Activated naive CD8-positive, alpha-beta T cell treated with anti-CD3 and anti-CD28 coated beads, Interleukin-2, amount 50 U/mL, for 24 hours (primary cell): ENCODE data around the gene DEK.
"Not testable (repeated sequence)": the region's sequence is repeated elsewhere in the genome, so short reads cannot be mapped to it uniquely, and the experiment has no call there.

Experiments used
- ATAC-seq: fragments of 150-1000 bp; cut with Tn5 transposase; one replicate; pipeline ENCODE4 v1.10.0; 2021
- DNase-seq: peaks from one replicate; pipeline ENCODE4 v3.0.0; 2021
- H3K27ac Mint-ChIP-seq: one replicate; pipeline ENCODE4 v1.8.0; 2021; ENCODE audit warnings: mild to moderate bottlenecking, mixed read lengths
- H3K27me3 Mint-ChIP-seq: one replicate; pipeline ENCODE4 v1.8.0; 2021; ENCODE audit warnings: mixed read lengths
- H3K36me3 Mint-ChIP-seq: one replicate; pipeline ENCODE4 v1.8.0; 2021; ENCODE audit warnings: low read depth, mixed read lengths
- H3K4me1 Mint-ChIP-seq: one replicate; pipeline ENCODE4 v1.8.0; 2021; ENCODE audit warnings: mixed read lengths
- H3K4me3 Mint-ChIP-seq: one replicate; pipeline ENCODE4 v1.8.0; 2021; ENCODE audit warnings: mild to moderate bottlenecking, moderate library complexity, mixed read lengths
- H3K9me3 Mint-ChIP-seq: one replicate; pipeline ENCODE4 v1.8.0; 2021; ENCODE audit warnings: mixed read lengths

Gene DEK

GRCh38 chr6:18264219-18264922, at the start of gene DEK:
DEK (minus strand) TSS chr6:18264530; CDS start chr6:18263987, 543 bp downstream.
- DNase-seq: peak; percentile 86
- Mint-ChIP-seq H3K9me3 (no peaks in the 10 kb centered on the region), H3K4me3 (peak within 1 kb of the TSS; percentile 97), H3K27ac (peak within 1 kb of the TSS; percentile 98), H3K27me3 (no peaks in the 10 kb centered on the region), H3K4me1 (peaks cover 46% of the 10 kb centered on the region), H3K36me3 (peaks cover 51% of the 10 kb centered on the region)
- ATAC-seq: peak; percentile 66

- H3K27ac Mint-ChIP-seq: no peak overlapping the region
These were observed 48.0 kb upstream of the DEK start for GRCh38 chr6:18312368-18312767.

GRCh38 chr6:18310010-18310409, 45.7 kb upstream of the DEK start:
- ATAC-seq, H3K4me3 Mint-ChIP-seq, H3K4me1 Mint-ChIP-seq, DNase-seq, H3K27ac Mint-ChIP-seq, H3K36me3 Mint-ChIP-seq, H3K9me3 Mint-ChIP-seq: not testable (repeated sequence)
- H3K27me3 Mint-ChIP-seq: peaks cover 16% of the 10 kb centered on the region

More at GRCh38 chr6:18312368-18312767, 48.0 kb upstream of the DEK start:
- H3K9me3 Mint-ChIP-seq: no peaks in the 10 kb centered on the region
- DNase-seq (no peak), ATAC-seq (no peak)
- H3K27me3 Mint-ChIP-seq: peaks cover 16% of the 10 kb centered on the region
- H3K36me3 Mint-ChIP-seq: no peaks in the 10 kb centered on the region
- H3K4me1 Mint-ChIP-seq: no peaks in the 10 kb centered on the region
- H3K4me3 Mint-ChIP-seq: no peak overlapping the region

GRCh38 chr6:18309046-18309445, 44.7 kb upstream of the DEK start:
- Mint-ChIP-seq H3K4me1 (no peaks in the 10 kb centered on the region), H3K27me3 (peaks cover 15% of the 10 kb centered on the region), H3K4me3 (no peak overlapping the region), H3K27ac (no peak overlapping the region), H3K9me3 (no peaks in the 10 kb centered on the region), H3K36me3 (no peaks in the 10 kb centered on the region)
- no peak for DNase-seq
- no peak for ATAC-seq

GRCh38 chr6:18308070-18308735, 43.9 kb upstream of the DEK start:
- no peak overlapping the region for H3K4me3 Mint-ChIP-seq
- ATAC-seq (no peak), DNase-seq (no peak)
- no peaks in the 10 kb centered on the region for H3K9me3 Mint-ChIP-seq
- H3K4me1 Mint-ChIP-seq: no peaks in the 10 kb centered on the region
- H3K27me3 Mint-ChIP-seq: peaks cover 10% of the 10 kb centered on the region
- no peaks in the 10 kb centered on the region for H3K36me3 Mint-ChIP-seq
- H3K27ac Mint-ChIP-seq: no peak overlapping the region

- Mint-ChIP-seq H3K27me3 (peaks cover 8% of the 10 kb centered on the region), H3K36me3 (no peaks in the 10 kb centered on the region), H3K4me1 (no peaks in the 10 kb centered on the region), H3K9me3 (no peaks in the 10 kb centered on the region), H3K27ac (no peak overlapping the region), H3K4me3 (no peak overlapping the region)
- ATAC-seq (peak; percentile 61), DNase-seq (no peak)
These were observed 42.6 kb upstream of the DEK start for GRCh38 chr6:18306977-18307376.

- ATAC-seq (no peak), DNase-seq (no peak)
- Mint-ChIP-seq H3K4me3 (no peak overlapping the region), H3K4me1 (no peaks in the 10 kb centered on the region), H3K9me3 (no peaks in the 10 kb centered on the region), H3K27me3 (no peaks in the 10 kb centered on the region), H3K27ac (no peak overlapping the region), H3K36me3 (no peaks in the 10 kb centered on the region)
These were observed 38.5 kb upstream of the DEK start for GRCh38 chr6:18302561-18303439.

GRCh38 chr6:18293076-18293904, 29.0 kb upstream of the DEK start:
- Mint-ChIP-seq H3K4me3 (no peak overlapping the region), H3K27ac (no peak overlapping the region), H3K36me3 (no peaks in the 10 kb centered on the region), H3K27me3 (peaks cover 3% of the 10 kb centered on the region), H3K9me3 (no peaks in the 10 kb centered on the region), H3K4me1 (no peaks in the 10 kb centered on the region)
- no peak for DNase-seq
- ATAC-seq: no peak

- Mint-ChIP-seq H3K4me3 (no peak overlapping the region), H3K4me1 (no peaks in the 10 kb centered on the region), H3K27ac (no peak overlapping the region), H3K36me3 (no peaks in the 10 kb centered on the region), H3K9me3 (no peaks in the 10 kb centered on the region), H3K27me3 (peaks cover 4% of the 10 kb centered on the region)
- DNase-seq (no peak), ATAC-seq (no peak)
These were observed 25.0 kb upstream of the DEK start for GRCh38 chr6:18289283-18289682.

GRCh38 chr6:18284261-18284660, 19.9 kb upstream of the DEK start:
- Mint-ChIP-seq H3K27ac (no peak overlapping the region), H3K4me3 (no peak overlapping the region), H3K9me3 (no peaks in the 10 kb centered on the region), H3K4me1 (no peaks in the 10 kb centered on the region), H3K36me3 (no peaks in the 10 kb centered on the region), H3K27me3 (peaks cover 36% of the 10 kb centered on the region)
- DNase-seq (no peak), ATAC-seq (no peak)

- Mint-ChIP-seq H3K27me3 (peaks cover 54% of the 10 kb centered on the region), H3K4me3 (no peak overlapping the region), H3K27ac (no peak overlapping the region), H3K36me3 (no peaks in the 10 kb centered on the region), H3K9me3 (no peaks in the 10 kb centered on the region), H3K4me1 (peaks cover 7% of the 10 kb centered on the region)
- DNase-seq: no peak
- no peak for ATAC-seq
These were observed 17.2 kb upstream of the DEK start for GRCh38 chr6:18281564-18281963.

- H3K27me3 Mint-ChIP-seq: peaks cover 64% of the 10 kb centered on the region
- H3K9me3 Mint-ChIP-seq: no peaks in the 10 kb centered on the region
- DNase-seq (no peak), ATAC-seq (no peak)
- H3K36me3 Mint-ChIP-seq: no peaks in the 10 kb centered on the region
- H3K4me3 Mint-ChIP-seq: no peak overlapping the region
- peaks cover 7% of the 10 kb centered on the region for H3K4me1 Mint-ChIP-seq
- H3K27ac Mint-ChIP-seq: no peak overlapping the region
These were observed 15.8 kb upstream of the DEK start for GRCh38 chr6:18280084-18280483.

- Mint-ChIP-seq H3K36me3 (no peaks in the 10 kb centered on the region), H3K9me3 (no peaks in the 10 kb centered on the region), H3K4me1 (peaks cover 7% of the 10 kb centered on the region), H3K27me3 (peaks cover 66% of the 10 kb centered on the region), H3K4me3 (no peak overlapping the region), H3K27ac (no peak overlapping the region)
- DNase-seq (no peak), ATAC-seq (no peak)
These were observed 15.1 kb upstream of the DEK start for GRCh38 chr6:18279422-18279821.
